Colon (tissue), 2 donors: ENCODE results near the gene SPINK8.
A peak's percentile ranks its signal among the peaks of the same experiment; 100 is the strongest.
"Not testable (repeated sequence)": the region's sequence is repeated elsewhere in the genome, so short reads cannot be mapped to it uniquely, and the experiment has no call there.

ENCODE experiments used
- FAIRE-seq: peaks from 2 replicates; lab custom pipeline; 2012; peaks lifted over from hg19 to GRCh38; lab: Jason Lieb, UNC
- donor health status: control.
- donor health status: control.

The SPINK8 gene

GRCh38 chr3:48276911-48277641 lies 56.4 kb downstream of the SPINK8 start:
- no peak for FAIRE-seq

GRCh38 chr3:48275287-48276027 lies 58.0 kb downstream of the SPINK8 start:
- FAIRE-seq: no peak

GRCh38 chr3:48274452-48274851 lies 59.0 kb downstream of the SPINK8 start:
- no peak for FAIRE-seq

- no peak for FAIRE-seq
Observed at GRCh38 chr3:48273594-48274211, 59.8 kb downstream of the SPINK8 start.

GRCh38 chr3:48271763-48272498 lies 61.5 kb downstream of the SPINK8 start:
- no peak for FAIRE-seq

- FAIRE-seq: not testable (repeated sequence)
Observed at GRCh38 chr3:48271223-48271622, 62.2 kb downstream of the SPINK8 start.

GRCh38 chr3:48270306-48270705 lies 63.2 kb downstream of the SPINK8 start:
- FAIRE-seq: no peak

GRCh38 chr3:48269592-48269991 lies 63.9 kb downstream of the SPINK8 start:
- FAIRE-seq: no peak

- FAIRE-seq: no peak
Observed at GRCh38 chr3:48268936-48269561, 64.4 kb downstream of the SPINK8 start.

- FAIRE-seq: peak; percentile 47
Observed at GRCh38 chr3:48268381-48268935, 65.0 kb downstream of the SPINK8 start.

GRCh38 chr3:48267782-48268181 lies 65.7 kb downstream of the SPINK8 start:
- no peak for FAIRE-seq

GRCh38 chr3:48258530-48258929 lies 74.9 kb downstream of the SPINK8 start:
- no peak for FAIRE-seq
